Lower lobe of right lung (tissue), 2 donors: ENCODE results near the gene IGFBP1. TPM values are rescaled to one million over a fixed set of nuclear protein-coding genes. Genes with fewer than 3 reads are reported as not detected.

ENCODE experiments used
- ATAC-seq, 2 donors: fragments of 200-7000 bp; cut with Tn5 transposase; one replicate each; pipeline ENCODE4 v1.9.1; 2020 to 2022; ENCODE audit warnings: mild to moderate bottlenecking in 2 of 2, moderate library complexity in 2 of 2
- DNase-seq: peaks from one replicate; pipeline ENCODE4 v3.0.0-alpha.2; 2020
- H3K27ac ChIP-seq: fragments of 200-600 bp; one replicate; pipeline ENCODE4 v1.8.0; 2022
- H3K27me3 ChIP-seq: fragments of 200-600 bp; one replicate; pipeline ENCODE4 v1.8.0; 2022; ENCODE audit warnings: low read depth
- H3K36me3 ChIP-seq: fragments of 200-600 bp; one replicate; pipeline ENCODE4 v1.8.0; 2022; ENCODE audit warnings: mild to moderate bottlenecking
- H3K4me1 ChIP-seq: fragments of 200-600 bp; one replicate; pipeline ENCODE4 v1.8.0; 2022
- H3K4me3 ChIP-seq: fragments of 200-600 bp; one replicate; pipeline ENCODE4 v1.8.0; 2022; ENCODE audit warnings: mild to moderate bottlenecking
- H3K9me3 ChIP-seq: fragments of 200-600 bp; one replicate; pipeline ENCODE4 v1.8.0; 2022
- intact Hi-C: fragments of 100-400 bp; cut with DNase I; formaldehyde crosslinking; loops from one replicate; pipeline ENCODE4 v1.11.0; 2022
- total RNA-seq: library from RNA; stranded (reverse); fragmentation: NEBNext Ultra II Directional; extraction: Animal tissue kit (Norgen Biotek cat#: 25700); gene quantifications from one replicate; pipeline ENCODE4 v1.2.1, GENCODE V29; 2021
- TF ChIP-seq, protein P1 (sequence below): fragments of 200-600 bp; IDR thresholded peaks from one replicate; pipeline ENCODE4 v1.8.0; 2022; ENCODE audit warnings: antibody characterized with exemption, mild to moderate bottlenecking
- donor health status: DM: no; HTN: yes; CAD: no; lungs with severe emphysema.

IGFBP1 gene
- total RNA-seq, 1 donor from 2014 or later = not detected

DNA sequence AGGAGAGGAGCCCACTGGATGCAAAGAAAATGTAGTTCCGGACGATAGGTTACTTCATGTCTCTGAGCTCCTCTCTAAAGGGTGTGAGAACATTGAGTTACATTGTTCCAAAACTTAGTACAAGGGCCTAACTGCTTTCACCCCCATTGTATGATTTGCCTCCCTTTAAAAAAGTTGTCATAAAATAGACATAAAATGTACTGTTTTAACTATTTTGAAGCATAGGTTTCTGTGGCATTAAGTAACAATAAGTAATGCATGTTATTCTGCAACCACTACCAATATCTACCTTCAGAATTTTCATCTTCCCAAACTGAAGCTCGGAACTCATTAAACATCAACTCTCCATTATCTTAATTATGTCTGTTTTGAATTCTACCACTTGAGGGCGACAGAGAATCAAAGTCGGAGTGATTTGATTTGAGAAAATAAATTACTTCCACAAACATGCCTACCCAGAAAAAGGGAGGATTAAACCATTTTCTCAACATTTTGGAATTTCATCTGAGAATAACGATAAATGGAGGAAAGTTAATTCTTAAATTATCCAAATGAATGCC lies 2.7 kb downstream of the IGFBP1 start:
- ATAC-seq (no peak), DNase-seq (no peak)
- H3K27me3 ChIP-seq = peaks cover 44% of the 10 kb centered on the region
- TF ChIP-seq, protein P1, sequence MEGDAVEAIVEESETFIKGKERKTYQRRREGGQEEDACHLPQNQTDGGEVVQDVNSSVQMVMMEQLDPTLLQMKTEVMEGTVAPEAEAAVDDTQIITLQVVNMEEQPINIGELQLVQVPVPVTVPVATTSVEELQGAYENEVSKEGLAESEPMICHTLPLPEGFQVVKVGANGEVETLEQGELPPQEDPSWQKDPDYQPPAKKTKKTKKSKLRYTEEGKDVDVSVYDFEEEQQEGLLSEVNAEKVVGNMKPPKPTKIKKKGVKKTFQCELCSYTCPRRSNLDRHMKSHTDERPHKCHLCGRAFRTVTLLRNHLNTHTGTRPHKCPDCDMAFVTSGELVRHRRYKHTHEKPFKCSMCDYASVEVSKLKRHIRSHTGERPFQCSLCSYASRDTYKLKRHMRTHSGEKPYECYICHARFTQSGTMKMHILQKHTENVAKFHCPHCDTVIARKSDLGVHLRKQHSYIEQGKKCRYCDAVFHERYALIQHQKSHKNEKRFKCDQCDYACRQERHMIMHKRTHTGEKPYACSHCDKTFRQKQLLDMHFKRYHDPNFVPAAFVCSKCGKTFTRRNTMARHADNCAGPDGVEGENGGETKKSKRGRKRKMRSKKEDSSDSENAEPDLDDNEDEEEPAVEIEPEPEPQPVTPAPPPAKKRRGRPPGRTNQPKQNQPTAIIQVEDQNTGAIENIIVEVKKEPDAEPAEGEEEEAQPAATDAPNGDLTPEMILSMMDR = peak; percentile 58
- intact Hi-C loops = no loop called here
- H3K4me1 ChIP-seq = peaks cover 8% of the 10 kb centered on the region
- no peaks in the 10 kb centered on the region for H3K36me3 ChIP-seq
- H3K4me3 ChIP-seq = no peak overlapping the region
- no peak overlapping the region for H3K27ac ChIP-seq
- H3K9me3 ChIP-seq = no peaks in the 10 kb centered on the region

DNA sequence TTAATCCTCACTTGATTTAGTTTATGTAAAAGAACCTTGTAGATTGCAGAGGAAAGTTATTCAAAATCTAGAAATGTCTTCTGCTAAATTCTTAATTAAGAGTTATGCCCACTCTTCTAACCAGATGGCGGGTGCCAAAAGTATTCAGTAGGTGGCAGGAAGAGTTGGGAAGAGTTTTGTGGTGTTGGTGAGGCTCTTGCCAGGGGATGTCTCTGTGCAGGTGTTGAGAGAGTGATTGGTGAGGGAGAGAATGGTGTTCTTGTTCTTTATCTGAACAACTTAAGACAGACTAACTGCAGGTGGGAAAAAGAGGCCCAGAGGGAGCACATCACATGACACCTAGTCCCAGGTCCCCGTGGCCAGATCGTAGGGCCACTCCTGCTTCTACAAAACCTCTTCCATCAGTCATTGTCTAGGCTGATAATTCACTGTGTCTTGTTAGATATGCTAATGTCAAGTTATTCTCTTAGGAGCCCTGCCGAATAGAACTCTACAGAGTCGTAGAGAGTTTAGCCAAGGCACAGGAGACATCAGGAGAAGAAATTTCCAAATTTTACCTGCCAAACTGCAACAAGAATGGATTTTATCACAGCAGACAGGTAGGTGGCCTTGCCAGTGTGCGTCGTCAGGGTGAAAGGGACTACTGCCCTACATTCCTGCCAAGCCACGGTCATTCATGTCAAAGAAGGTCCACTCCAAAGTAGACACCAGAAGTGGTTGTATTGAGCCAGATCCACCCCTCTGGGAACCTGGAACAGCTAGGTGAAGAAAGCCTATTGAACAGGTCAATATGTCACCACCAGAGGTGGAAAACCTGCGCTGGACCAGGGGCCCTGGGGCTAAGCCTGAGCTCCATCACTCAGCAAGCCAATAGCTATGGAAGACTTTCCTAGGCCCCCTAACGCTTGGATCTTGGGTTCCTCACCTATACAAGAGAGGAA lies 3.4 kb downstream of the IGFBP1 start:
- Histone ChIP-seq H3K9me3 (no peaks in the 10 kb centered on the region), H3K4me1 (peaks cover 8% of the 10 kb centered on the region), H3K36me3 (no peaks in the 10 kb centered on the region), H3K27ac (no peak overlapping the region), H3K27me3 (peaks cover 36% of the 10 kb centered on the region), H3K4me3 (no peak overlapping the region)
- no peak for ATAC-seq
- DNase-seq = no peak
- intact Hi-C loops = no loop called here
- TF ChIP-seq, protein P1 = no peak

DNA sequence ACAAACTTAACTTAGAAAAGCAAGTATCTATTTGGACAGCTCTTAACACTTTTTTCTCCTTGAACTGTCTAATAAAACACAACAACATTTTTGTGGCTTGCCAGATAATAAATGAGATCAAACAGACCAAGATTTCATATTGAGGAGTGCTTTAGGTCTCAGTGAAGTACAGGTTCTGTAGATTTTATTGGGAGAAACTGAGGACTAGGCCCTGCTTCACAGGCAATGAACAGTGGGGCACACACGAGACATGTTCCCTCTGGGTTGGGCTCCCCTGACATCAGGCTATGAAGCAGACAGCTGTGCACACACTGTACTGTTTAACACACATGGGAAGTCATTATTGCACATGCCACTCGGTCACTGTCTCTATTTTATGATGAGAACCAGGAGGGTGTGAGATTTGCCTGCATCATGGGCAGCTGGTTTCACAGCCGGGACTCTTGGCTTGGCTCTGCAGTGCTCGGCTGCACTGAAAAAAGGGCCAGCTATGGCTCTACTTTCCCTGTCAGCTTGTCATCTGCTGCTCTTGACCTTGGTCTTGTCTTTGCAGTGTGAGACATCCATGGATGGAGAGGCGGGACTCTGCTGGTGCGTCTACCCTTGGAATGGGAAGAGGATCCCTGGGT lies 4.2 kb downstream of the IGFBP1 start:
- Histone ChIP-seq H3K27ac (no peak overlapping the region), H3K9me3 (no peaks in the 10 kb centered on the region), H3K27me3 (peaks cover 29% of the 10 kb centered on the region), H3K4me3 (no peak overlapping the region), H3K36me3 (no peaks in the 10 kb centered on the region), H3K4me1 (peaks cover 8% of the 10 kb centered on the region)
- ATAC-seq (no peak), DNase-seq (no peak)
- intact Hi-C loops = no loop called here
- TF ChIP-seq, protein P1 = no peak

DNA sequence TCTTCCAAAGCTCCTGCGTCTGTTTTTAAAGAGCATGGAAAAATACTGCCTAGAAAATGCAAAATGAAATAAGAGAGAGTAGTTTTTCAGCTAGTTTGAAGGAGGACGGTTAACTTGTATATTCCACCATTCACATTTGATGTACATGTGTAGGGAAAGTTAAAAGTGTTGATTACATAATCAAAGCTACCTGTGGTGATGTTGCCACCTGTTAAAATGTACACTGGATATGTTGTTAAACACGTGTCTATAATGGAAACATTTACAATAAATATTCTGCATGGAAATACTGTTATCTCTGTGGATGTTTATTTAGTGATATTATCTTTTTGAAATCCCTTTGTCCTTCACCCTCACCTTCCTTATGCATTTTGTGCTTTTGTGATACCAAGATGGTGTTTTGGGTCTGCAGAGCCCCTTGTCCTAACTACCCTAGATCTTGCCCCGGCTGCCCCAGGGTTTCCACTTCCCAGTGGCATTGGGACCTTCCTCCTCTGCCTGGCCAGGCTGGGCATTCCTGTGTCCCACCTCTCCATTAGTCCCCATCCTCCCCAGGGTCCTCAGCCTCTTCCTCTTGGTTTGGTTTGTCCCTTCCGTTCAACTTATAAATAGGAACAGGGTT lies 5.2 kb downstream of the IGFBP1 start:
- DNase-seq = no peak
- TF ChIP-seq, protein P1 = no peak
- no peak overlapping the region for H3K27ac ChIP-seq
- no peak for ATAC-seq
- H3K36me3 ChIP-seq = no peaks in the 10 kb centered on the region
- intact Hi-C loops = no loop called here
- H3K9me3 ChIP-seq = no peaks in the 10 kb centered on the region
- no peak overlapping the region for H3K4me3 ChIP-seq
- H3K4me1 ChIP-seq = peaks cover 5% of the 10 kb centered on the region
- peaks cover 19% of the 10 kb centered on the region for H3K27me3 ChIP-seq

DNA sequence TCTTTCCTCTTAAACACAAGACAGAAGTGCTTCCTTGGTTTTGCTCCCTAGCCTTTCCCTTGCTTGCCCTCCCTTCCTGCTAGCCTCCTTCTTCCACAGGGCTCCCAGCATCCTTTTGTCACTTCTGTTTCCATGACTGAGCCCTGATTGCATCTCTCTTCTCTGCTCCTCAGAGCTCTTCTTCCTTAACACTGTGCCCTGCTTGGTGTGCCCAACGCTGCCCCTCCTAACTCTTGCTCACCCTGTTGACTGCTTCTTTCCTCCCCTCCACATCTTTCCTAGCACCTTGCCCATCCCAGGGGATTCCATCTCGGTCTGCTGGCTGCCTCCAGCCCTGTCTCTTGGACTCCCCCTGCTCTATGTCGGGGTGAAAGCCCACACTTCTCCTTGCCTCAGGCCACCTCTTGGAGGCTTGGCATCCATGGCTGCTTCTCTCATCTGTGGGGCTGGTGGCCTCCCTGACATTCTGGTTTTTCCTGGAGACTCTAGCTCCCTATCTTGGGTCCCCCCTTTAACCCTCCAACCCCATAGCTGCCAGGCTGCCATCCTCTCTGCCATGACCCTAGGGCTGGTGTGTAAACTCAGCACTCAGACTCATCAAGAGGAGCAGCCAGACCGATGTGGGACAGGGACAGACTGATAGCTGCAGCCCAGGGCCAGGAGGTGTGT lies 5.8 kb downstream of the IGFBP1 start:
- Histone ChIP-seq H3K27me3 (peaks cover 13% of the 10 kb centered on the region), H3K4me3 (no peak overlapping the region), H3K9me3 (no peaks in the 10 kb centered on the region), H3K36me3 (no peaks in the 10 kb centered on the region), H3K27ac (no peak overlapping the region), H3K4me1 (no peaks in the 10 kb centered on the region)
- DNase-seq (no peak), ATAC-seq (no peak)
- intact Hi-C loops = no loop called here
- TF ChIP-seq, protein P1 = no peak
